NCI-H2081 treated with DMSO at 0.1 percent for 48 hours (cell line): ENCODE measurements around the gene HSFX3.
A peak's percentile ranks its signal among the peaks of the same experiment; 100 is the strongest.
"Not testable (repeated sequence)": the region's sequence is repeated elsewhere in the genome, so short reads cannot be mapped to it uniquely, and the experiment has no call there.

Experiments
- DNase-seq: peaks from one replicate; lab custom pipeline; 2025; lab: John Stamatoyannopoulos, UW

Gene HSFX3

GRCh38 chrX:149545545-149546543 is 3.9 kb downstream of the HSFX3 start:
- DNase-seq = not testable (repeated sequence)

GRCh38 chrX:149541521-149542047 is 8.1 kb downstream of the HSFX3 start:
- no peak for DNase-seq

GRCh38 chrX:149540621-149541520 is 8.9 kb downstream of the HSFX3 start, which contains the start of gene EOLA1:
Gene EOLA1 (plus strand): TSS chrX:149541012. CDS start chrX:149545631, 4,619 bp downstream.
- DNase-seq = peak; percentile 41

- DNase-seq = no peak
Observed at GRCh38 chrX:149540131-149540620, 9.5 kb downstream of the HSFX3 start.

- DNase-seq = no peak
Observed at GRCh38 chrX:149539283-149540130, 10.2 kb downstream of the HSFX3 start.

GRCh38 chrX:149537474-149537873 is 12.2 kb downstream of the HSFX3 start:
- DNase-seq = not testable (repeated sequence)

- not testable (repeated sequence) for DNase-seq
Observed at GRCh38 chrX:149534926-149535602, 14.7 kb downstream of the HSFX3 start.

- DNase-seq = not testable (repeated sequence)
Observed at GRCh38 chrX:149533999-149534398, 15.7 kb downstream of the HSFX3 start.

- DNase-seq = not testable (repeated sequence)
Observed at GRCh38 chrX:149532868-149533267, 16.9 kb downstream of the HSFX3 start.

GRCh38 chrX:149531599-149531998 is 18.1 kb downstream of the HSFX3 start:
- DNase-seq = no peak

- DNase-seq = no peak
Observed at GRCh38 chrX:149528381-149528780, 21.3 kb downstream of the HSFX3 start.

GRCh38 chrX:149527705-149528104 is 22.0 kb downstream of the HSFX3 start:
- no peak for DNase-seq

- DNase-seq = not testable (repeated sequence)
Observed at GRCh38 chrX:149526318-149527033, 23.2 kb downstream of the HSFX3 start.

GRCh38 chrX:149525903-149526302 is 23.8 kb downstream of the HSFX3 start:
- DNase-seq = not testable (repeated sequence)

- DNase-seq = not testable (repeated sequence)
Observed at GRCh38 chrX:149525389-149525788, 24.3 kb downstream of the HSFX3 start.

- DNase-seq = no peak
Observed at GRCh38 chrX:149522916-149523315, 26.8 kb downstream of the HSFX3 start.

GRCh38 chrX:149521438-149521837 is 28.3 kb downstream of the HSFX3 start:
- no peak for DNase-seq

- DNase-seq = not testable (repeated sequence)
Observed at GRCh38 chrX:149520636-149521277, 29.0 kb downstream of the HSFX3 start.

GRCh38 chrX:149518236-149518635 is 31.5 kb downstream of the HSFX3 start:
- DNase-seq = no peak
